Inflammatory macrophage treated with lipopolysaccharide for 1 hour (primary cell): Measurements from ENCODE around the gene ANKRD29.

Experiments used
- DNase-seq, 2 donors: peaks; one replicate each; pipeline ENCODE4 v3.0.0-alpha.2; 2020 to 2022

The ANKRD29 gene

GRCh38 chr18:23684515-23685197, 21.9 kb upstream of the ANKRD29 start:
- DNase-seq: no peak

DNA sequence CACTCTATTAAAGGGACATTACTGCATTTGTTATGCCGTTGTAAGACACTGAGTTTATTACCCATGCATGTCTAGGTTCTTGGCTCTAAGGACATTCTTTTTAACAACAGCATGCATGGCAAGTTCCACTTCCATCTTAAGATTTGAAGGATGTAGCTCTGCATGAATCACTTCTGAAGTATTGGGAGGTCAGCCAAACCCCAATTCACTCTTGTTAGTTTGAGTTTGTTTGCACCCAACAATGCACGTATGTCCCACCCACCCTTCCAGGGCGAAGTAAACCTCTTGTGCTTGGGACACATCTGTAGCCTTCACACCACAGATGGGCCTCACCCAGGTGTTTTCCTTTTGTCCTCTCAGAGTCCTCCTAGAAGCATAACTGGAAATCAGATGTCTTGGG, 21.0 kb upstream of the ANKRD29 start:
- DNase-seq: no peak

- DNase-seq: no peak
These were observed 20.4 kb upstream of the ANKRD29 start for GRCh38 chr18:23683155-23683554.

DNA sequence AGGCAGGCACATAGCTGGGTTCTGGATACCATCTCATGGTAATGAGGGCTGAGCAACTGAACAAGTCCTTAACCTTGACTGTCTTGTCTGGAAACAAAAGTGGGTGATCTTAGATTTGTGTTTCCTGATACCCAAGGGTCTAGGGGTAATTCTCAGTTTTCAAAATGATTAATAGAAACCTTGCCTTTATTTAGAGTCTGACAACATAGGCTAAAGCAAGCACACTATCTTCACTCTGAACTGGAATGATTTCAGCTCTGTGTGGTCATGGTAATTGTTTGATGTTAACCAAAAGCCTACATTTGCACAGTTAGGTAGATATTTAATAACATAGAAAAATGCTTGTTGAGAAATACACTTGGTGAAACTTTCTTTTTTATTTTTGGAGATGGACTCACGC, 19.8 kb upstream of the ANKRD29 start:
- no peak for DNase-seq

DNA sequence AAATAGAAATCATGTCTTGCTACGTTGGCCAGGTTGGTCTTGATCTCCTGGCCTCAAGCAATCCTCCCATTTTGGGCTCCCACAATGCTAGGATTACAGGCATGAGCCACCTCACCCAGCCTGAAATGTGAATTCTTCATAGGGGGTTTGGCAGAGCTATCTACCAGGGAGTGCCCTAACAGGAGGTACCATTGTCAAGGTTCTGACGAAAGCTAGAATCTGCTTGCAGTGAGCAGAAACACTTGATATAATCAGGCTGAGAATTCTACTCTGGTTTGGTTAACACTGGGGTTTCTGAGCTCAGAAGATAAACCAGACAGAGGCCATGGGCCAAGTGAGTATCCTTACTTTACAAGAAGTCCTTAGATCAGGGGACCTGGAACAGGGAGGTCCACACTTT, 19.3 kb upstream of the ANKRD29 start:
- DNase-seq: no peak

GRCh38 chr18:23675896-23676295, 13.2 kb upstream of the ANKRD29 start:
- no peak for DNase-seq

- DNase-seq: no peak
These were observed 12.5 kb upstream of the ANKRD29 start for GRCh38 chr18:23675236-23675635.

DNA sequence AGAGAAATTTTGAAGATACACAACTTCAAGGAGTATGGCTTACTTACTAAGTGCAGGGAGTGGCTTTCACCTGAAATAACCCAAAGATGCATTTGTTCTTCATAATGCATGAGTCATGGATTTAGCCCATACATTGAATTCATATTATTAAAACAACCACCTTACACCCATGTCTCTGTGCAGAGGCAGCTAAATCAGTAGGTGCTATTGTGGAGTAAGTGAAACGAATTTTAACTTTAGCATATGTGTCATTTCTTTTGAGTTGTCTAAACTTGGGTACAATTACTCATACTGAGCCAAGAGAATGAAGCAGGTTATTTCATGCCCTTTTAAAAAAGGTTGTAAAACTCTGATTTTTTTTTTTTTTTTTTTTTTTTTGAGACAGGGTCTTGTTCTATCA, 11.0 kb upstream of the ANKRD29 start:
- no peak for DNase-seq

- peak in 1 of 2 donors; percentile 17 for DNase-seq
These were observed 8.9 kb upstream of the ANKRD29 start for GRCh38 chr18:23671564-23671963.

DNA sequence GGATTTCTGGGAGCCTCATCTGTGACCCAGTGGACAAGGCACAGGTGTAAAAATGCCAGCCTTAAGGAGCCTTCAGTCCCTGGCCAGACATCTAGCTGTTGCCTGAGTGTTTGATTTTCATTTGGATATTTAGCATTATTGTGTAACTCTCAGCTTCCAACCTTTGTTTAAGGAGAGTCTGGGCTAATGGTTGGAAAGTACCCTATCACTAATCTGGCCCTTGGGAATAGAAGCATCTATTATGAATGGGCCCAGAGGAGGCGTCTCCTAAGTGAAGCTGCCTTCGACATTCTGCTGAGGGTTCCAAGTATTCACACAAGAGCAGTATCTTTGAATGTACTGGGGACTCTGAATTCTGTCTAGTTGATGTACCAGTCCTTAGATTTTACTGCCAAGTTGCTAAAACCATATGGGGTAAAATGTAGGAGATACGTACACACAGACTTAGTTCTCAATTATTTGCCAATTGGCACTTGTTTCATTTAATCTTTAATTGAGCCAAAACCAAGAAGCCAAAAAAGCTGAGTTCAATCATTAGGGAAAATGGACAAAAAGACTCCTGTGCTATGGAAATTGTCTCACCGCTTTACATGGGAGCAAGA, 7.2 kb upstream of the ANKRD29 start:
- DNase-seq: no peak

- no peak for DNase-seq
These were observed 6.6 kb upstream of the ANKRD29 start for GRCh38 chr18:23669202-23669766.

DNA sequence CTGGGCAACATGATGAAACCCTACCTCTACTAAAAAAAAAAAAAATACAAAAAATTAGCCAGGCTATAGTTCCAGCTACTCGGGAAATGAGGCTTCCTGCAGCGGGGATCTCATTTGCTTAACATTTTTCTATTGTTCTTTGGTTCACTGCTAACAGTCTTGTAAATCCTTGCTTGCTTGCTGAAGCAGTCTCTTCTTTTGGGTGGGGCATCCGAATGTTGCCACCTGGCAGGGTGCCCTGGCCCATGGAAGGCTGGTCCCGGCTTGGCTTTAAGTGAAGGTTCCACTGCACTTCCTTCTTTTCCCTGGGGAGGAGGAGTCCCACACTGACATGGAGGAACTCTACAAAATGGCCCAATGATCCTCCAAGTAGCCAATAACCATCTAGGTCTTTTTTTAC, 6.0 kb upstream of the ANKRD29 start:
- DNase-seq: no peak

GRCh38 chr18:23667114-23667513, 4.4 kb upstream of the ANKRD29 start:
- DNase-seq: no peak

GRCh38 chr18:23664674-23665073, 2.0 kb upstream of the ANKRD29 start:
- DNase-seq: no peak

GRCh38 chr18:23661735-23662308, 889 bp downstream of the ANKRD29 start:
- DNase-seq: no peak

GRCh38 chr18:23658285-23658684, 4.4 kb downstream of the ANKRD29 start:
- DNase-seq: no peak

DNA sequence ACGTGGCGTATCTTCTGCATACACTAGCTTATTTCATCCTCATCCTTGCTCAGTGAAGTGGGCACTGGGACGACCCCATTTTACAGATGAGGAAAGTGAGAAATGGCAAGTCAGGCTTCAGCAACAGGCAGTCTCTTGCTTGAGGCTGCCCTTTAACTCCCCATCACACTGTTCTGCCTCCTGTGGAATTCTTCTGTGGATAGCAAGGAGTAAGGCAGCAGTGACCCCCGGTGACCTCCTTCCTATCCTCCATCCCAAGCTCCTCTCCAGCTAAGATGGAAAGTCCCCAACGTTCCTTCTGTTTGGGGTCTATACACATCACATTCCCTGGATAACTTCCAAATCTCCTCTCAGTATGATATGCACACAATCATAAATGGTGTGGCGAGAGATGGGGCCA, 10.5 kb downstream of the ANKRD29 start:
- DNase-seq: no peak

GRCh38 chr18:23650968-23651927, 11.5 kb downstream of the ANKRD29 start:
- no peak for DNase-seq

DNA sequence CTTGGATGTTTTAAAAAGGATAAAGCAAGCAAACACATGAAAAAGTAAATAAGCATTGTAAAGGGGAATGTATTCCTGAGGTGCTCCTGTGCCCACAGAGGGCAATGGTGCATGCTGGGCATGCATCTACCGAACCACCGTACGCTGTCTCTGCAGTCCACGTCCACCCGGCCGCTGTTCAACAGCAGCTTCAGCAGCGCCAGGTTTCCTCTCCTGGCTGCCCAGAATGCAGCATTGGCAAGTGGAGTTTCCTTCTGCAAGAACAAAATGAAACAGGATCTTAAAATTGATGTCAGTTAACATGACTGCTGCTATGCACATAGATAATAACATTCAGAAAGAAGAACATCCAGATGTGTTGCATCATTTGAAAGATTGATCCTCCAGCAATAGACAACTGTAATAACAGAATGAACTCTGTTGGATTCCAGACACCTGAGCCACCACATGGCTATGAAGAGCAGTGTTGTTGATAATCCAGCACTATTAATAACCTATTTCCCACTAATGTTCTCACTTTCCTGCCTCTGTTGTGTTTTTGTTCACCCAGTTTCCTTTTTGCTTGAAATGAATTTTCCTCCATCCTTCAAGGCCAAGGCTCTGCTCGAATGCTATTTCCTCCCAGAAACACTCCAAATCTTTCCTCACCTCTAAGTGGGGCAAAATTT, 13.6 kb downstream of the ANKRD29 start:
- DNase-seq: no peak

GRCh38 chr18:23648456-23648855, 14.3 kb downstream of the ANKRD29 start:
- no peak for DNase-seq

DNA sequence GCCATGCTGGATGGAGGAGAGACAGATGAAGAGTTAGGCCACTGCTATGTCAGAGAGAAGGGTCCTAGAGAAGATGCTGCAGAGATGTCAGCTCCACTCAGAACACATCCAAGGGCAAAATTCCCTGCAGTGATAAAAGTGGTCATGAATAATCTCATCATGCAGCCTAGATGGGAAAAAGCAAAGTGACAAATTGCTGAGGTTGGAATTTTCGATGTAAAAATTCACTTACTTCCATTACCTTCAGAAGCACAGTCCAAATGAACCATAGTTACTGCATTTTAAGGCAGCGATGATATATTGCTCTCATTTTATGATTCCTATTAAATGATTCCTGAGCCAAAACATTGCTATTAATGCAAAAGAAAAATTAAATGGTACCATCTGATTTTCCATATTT, 16.4 kb downstream of the ANKRD29 start:
- no peak for DNase-seq

GRCh38 chr18:23645568-23646175, 17.0 kb downstream of the ANKRD29 start:
- no peak for DNase-seq
